ENCODE data around the gene STX1A. TPM values are rescaled to one million over a fixed set of nuclear protein-coding genes. Genes with fewer than 3 reads are reported as not detected.

The STX1A gene
- total RNA-seq, 1 donor from 2014 or later = 16.4 TPM

GRCh38 chr7:73702226-73702625 is 17.2 kb downstream of the STX1A start:
- peak overlapping the region; percentile 41 for H3K4me3 Mint-ChIP-seq
- H3K27me3 Mint-ChIP-seq (ENCODE audit: low read depth) = no peaks in the 10 kb centered on the region
- H3K9me3 Mint-ChIP-seq = no peaks in the 10 kb centered on the region
- peaks cover 10% of the 10 kb centered on the region for H3K36me3 Mint-ChIP-seq (ENCODE audit: low read depth)
- H3K4me1 Mint-ChIP-seq = peaks cover 3% of the 10 kb centered on the region
- DNase-seq (ENCODE audit: low read depth, low spot score) = no peak
- TF ChIP-seq, protein P1, sequence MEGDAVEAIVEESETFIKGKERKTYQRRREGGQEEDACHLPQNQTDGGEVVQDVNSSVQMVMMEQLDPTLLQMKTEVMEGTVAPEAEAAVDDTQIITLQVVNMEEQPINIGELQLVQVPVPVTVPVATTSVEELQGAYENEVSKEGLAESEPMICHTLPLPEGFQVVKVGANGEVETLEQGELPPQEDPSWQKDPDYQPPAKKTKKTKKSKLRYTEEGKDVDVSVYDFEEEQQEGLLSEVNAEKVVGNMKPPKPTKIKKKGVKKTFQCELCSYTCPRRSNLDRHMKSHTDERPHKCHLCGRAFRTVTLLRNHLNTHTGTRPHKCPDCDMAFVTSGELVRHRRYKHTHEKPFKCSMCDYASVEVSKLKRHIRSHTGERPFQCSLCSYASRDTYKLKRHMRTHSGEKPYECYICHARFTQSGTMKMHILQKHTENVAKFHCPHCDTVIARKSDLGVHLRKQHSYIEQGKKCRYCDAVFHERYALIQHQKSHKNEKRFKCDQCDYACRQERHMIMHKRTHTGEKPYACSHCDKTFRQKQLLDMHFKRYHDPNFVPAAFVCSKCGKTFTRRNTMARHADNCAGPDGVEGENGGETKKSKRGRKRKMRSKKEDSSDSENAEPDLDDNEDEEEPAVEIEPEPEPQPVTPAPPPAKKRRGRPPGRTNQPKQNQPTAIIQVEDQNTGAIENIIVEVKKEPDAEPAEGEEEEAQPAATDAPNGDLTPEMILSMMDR (conservative IDR thresholded peaks at IDR 0.05) = no peak
- no peak overlapping the region for H3K27ac Mint-ChIP-seq (ENCODE audit: unreplicated experiment)

GRCh38 chr7:73701357-73701995 is 18.0 kb downstream of the STX1A start:
- TF ChIP-seq, protein P1 (conservative IDR thresholded peaks at IDR 0.05) = peak; percentile 67
- peak; percentile 61 for DNase-seq (ENCODE audit: low read depth, low spot score)
- Mint-ChIP-seq H3K36me3 (ENCODE audit: low read depth) (peaks cover 13% of the 10 kb centered on the region), H3K27me3 (ENCODE audit: low read depth) (no peaks in the 10 kb centered on the region), H3K27ac (ENCODE audit: unreplicated experiment) (peak overlapping the region; percentile 35), H3K4me3 (peak overlapping the region; percentile 62), H3K4me1 (peaks cover 3% of the 10 kb centered on the region), H3K9me3 (no peaks in the 10 kb centered on the region)

DNA sequence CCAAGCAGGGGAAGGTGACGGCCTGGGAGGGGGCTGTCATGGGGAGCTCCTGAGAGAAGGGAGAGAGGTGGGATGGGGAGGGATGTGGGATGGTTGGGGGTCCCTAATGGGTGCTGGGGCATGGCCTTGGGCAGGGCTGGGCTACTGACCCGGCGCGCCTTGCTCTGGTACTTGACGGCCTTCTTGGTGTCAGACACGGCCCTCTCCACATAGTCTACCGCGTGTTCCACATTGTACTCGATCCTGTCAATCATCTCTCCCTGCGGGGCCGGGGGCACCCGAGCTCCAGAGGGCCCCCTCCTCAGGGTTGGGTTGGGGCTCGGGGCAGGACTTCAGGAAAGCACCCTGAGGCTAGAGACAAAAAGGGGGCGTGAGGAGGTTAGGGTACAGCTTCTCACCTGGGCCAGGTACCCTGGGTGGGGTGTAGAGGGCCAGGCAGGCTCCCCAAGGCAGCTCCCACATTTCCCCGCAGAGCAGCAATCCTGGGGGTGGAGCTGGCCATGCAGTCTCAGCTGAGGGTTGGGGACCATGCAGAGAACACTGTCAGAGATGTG is 18.8 kb downstream of the STX1A start:
- Mint-ChIP-seq H3K9me3 (no peaks in the 10 kb centered on the region), H3K27ac (ENCODE audit: unreplicated experiment) (no peak overlapping the region), H3K4me3 (no peak overlapping the region), H3K4me1 (peaks cover 3% of the 10 kb centered on the region), H3K36me3 (ENCODE audit: low read depth) (peaks cover 13% of the 10 kb centered on the region), H3K27me3 (ENCODE audit: low read depth) (no peaks in the 10 kb centered on the region)
- TF ChIP-seq, protein P1 (conservative IDR thresholded peaks at IDR 0.05) = no peak
- DNase-seq (ENCODE audit: low read depth, low spot score) = no peak

GRCh38 chr7:73700069-73700423 is 19.4 kb downstream of the STX1A start:
- Mint-ChIP-seq H3K4me3 (no peak overlapping the region), H3K27ac (ENCODE audit: unreplicated experiment) (no peak overlapping the region), H3K9me3 (no peaks in the 10 kb centered on the region), H3K36me3 (ENCODE audit: low read depth) (peaks cover 16% of the 10 kb centered on the region), H3K4me1 (peaks cover 3% of the 10 kb centered on the region), H3K27me3 (ENCODE audit: low read depth) (no peaks in the 10 kb centered on the region)
- no peak for DNase-seq (ENCODE audit: low read depth, low spot score)
- TF ChIP-seq, protein P1 (conservative IDR thresholded peaks at IDR 0.05) = no peak

GRCh38 chr7:73699370-73700068 is 19.9 kb downstream of the STX1A start:
- H3K36me3 Mint-ChIP-seq (ENCODE audit: low read depth) = peaks cover 16% of the 10 kb centered on the region
- no peak for DNase-seq (ENCODE audit: low read depth, low spot score)

More at GRCh38 chr7:73699370-73700068, 19.9 kb downstream of the STX1A start:
- Mint-ChIP-seq H3K4me1 (peaks cover 3% of the 10 kb centered on the region), H3K27me3 (ENCODE audit: low read depth) (no peaks in the 10 kb centered on the region), H3K9me3 (no peaks in the 10 kb centered on the region), H3K4me3 (no peak overlapping the region), H3K27ac (ENCODE audit: unreplicated experiment) (no peak overlapping the region)
- TF ChIP-seq, protein P1 (conservative IDR thresholded peaks at IDR 0.05) = no peak

Measured in neural crest cell (in vitro differentiated cells).